Measurements from ENCODE around the gene DDX39A. TPM values are rescaled to one million over a fixed set of nuclear protein-coding genes. Genes with fewer than 3 reads are reported as not detected.

Gene DDX39A
- total and polyA plus RNA-seq, 11 donors = 18.0 to 109 (median 36.1) TPM

DNA sequence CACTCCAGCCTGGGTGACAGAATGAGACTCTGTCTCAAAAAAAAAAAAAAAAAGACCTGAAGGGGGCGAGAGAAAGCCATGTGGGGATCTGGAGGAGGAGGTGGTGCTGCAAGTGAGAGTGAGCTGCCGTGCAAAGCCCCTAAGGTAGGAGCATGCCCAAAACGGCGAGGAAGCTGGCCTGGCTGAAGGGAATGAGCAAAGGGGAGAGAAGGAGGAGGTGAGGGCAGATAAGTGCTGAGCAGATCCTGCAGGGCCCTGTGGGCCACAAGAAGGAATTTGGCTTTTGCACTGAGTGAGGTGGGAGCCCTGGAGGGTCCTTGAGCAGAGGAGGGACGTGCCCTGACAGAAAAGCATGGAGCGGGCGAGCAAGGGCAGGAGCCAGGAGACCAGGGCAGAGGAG, 57.3 kb downstream of the DDX39A start:
- 57 to 64% (median 59%) methylated on average over 7 of the region's 7 CpGs for WGBS, 4 donors
- ATAC-seq = peak in 1 of 4 donors; percentile 16

More for the DNA sequence above, 57.3 kb downstream of the DDX39A start:
- H3K36me3 ChIP-seq = no peaks in the 10 kb centered on the region
- H3K9me3 ChIP-seq = no peaks in the 10 kb centered on the region
- no peak for TF ChIP-seq POLR2A (IDR thresholded peaks at IDR 0.05)
- peak in 6 of 12 donors; percentile 10 to 30 (median 17) for TF ChIP-seq CTCF (IDR thresholded peaks at IDR 0.05)
- H3K4me1 ChIP-seq = peaks cover 4 to 58% (median 13%) of the 10 kb centered on the region in 12 donors
- no peaks in the 10 kb centered on the region for H3K27me3 ChIP-seq
- no peak for DNase-seq
- intact Hi-C loops (cut with DNase I) = loop anchor here in 4 of 10 donors (1.0 to 10.0 kb wide), 3 partner anchors 44 to 113 kb away; partner anchors contain the start of gene PTGER1 (in 1 of the 4)
- no peak overlapping the region for H3K4me3 ChIP-seq
- H3K27ac ChIP-seq = peak overlapping the region in 2 of 12 donors; percentile 1 to 11

Other genes starting within 250 kb of the DDX39A start
- gene ADGRL1, start 213.2 kb downstream of the DDX39A start, total RNA-seq = 10 to 100 TPM; 10.1 to 29.4 (median 14.4) TPM
- 10 to 100 TPM; 11.5 to 12.8 TPM for gene ADGRL1, start 213.2 kb downstream of the DDX39A start, polyA plus RNA-seq
- 10 to 100 TPM; 30.1 to 92.7 (median 45.8) TPM for gene ADGRE5, start 37.9 kb downstream of the DDX39A start, total RNA-seq
- gene ADGRE5, start 37.9 kb downstream of the DDX39A start, polyA plus RNA-seq = 10 to 100 TPM; 10.1 to 48.5 TPM
- gene PKN1, start 14.0 kb upstream of the DDX39A start, total RNA-seq = 100 to 1,000 TPM; 119 to 206 (median 136) TPM
- gene PKN1, start 14.0 kb upstream of the DDX39A start, polyA plus RNA-seq = 100 to 1,000 TPM; 109 to 126 TPM
- under 1 TPM in 1 of 9 donors, not detected in 8; 0.35 TPM for gene PTGER1, start 56.0 kb upstream of the DDX39A start, total RNA-seq
- gene PTGER1, start 56.0 kb upstream of the DDX39A start, polyA plus RNA-seq = under 1 TPM in 1 of 2 donors, not detected in 1; 0.15 TPM
- 10 to 100 TPM; 44.9 to 82.7 (median 49.3) TPM for gene GIPC1, start 76.8 kb upstream of the DDX39A start, total RNA-seq
- 10 to 100 TPM; 54.9 to 87.4 TPM for gene GIPC1, start 76.8 kb upstream of the DDX39A start, polyA plus RNA-seq
- 10 to 100 TPM; 34.7 to 70.6 (median 44.8) TPM for gene DNAJB1, start 99.1 kb upstream of the DDX39A start, total RNA-seq
- 10 to 100 TPM; 27.5 to 69.1 TPM for gene DNAJB1, start 99.1 kb upstream of the DDX39A start, polyA plus RNA-seq
- gene TECR, start 110.3 kb upstream of the DDX39A start, total RNA-seq = 10 to 100 TPM; 48.1 to 88.4 (median 71.7) TPM
- gene TECR, start 110.3 kb upstream of the DDX39A start, polyA plus RNA-seq = 100 to 1,000 TPM in 1 of 2 donors, 10 to 100 TPM in 1; 71.4 to 102 TPM
- 1,000 to 10,000 TPM in 1 of 9 donors, 100 to 1,000 TPM in 8; 290 to 1,084 (median 402) TPM for gene NDUFB7, start 152.7 kb upstream of the DDX39A start, total RNA-seq
- 1,000 to 10,000 TPM in 1 of 2 donors, 100 to 1,000 TPM in 1; 782 to 1,747 TPM for gene NDUFB7, start 152.7 kb upstream of the DDX39A start, polyA plus RNA-seq
- gene CLEC17A, start 163.7 kb upstream of the DDX39A start, total RNA-seq = under 1 TPM in 1 of 9 donors, not detected in 8; 0.10 TPM
- not detected for gene CLEC17A, start 163.7 kb upstream of the DDX39A start, polyA plus RNA-seq

Data from heart left ventricle (tissue), 16 donors.